ENCODE measurements around the gene E2F6. TPM values are rescaled to one million over a fixed set of nuclear protein-coding genes. Genes with fewer than 3 reads are reported as not detected.

E2F6 gene
- total and polyA plus RNA-seq, 2 of the 13 experiments (the other 11 are each of a cell fraction or from before 2014, with no cell fraction given), result 27.3 to 36.0 TPM

GRCh38 chr2:11477994-11478393 lies 12.0 kb upstream of the E2F6 start (continued):
- TF ChIP-seq EZH2 (conservative IDR thresholded peaks at IDR 0.05; ENCODE audit: low read depth, low read length) (no peak), THYN1 (CRISPR knock-in tag; IDR thresholded peaks at IDR 0.05; ENCODE audit: borderline replicate concordance, low read depth) (no peak), PHF21A (CRISPR knock-in tag; IDR thresholded peaks at IDR 0.05) (no peak), ZMAT3 (CRISPR knock-in tag; conservative IDR thresholded peaks at IDR 0.05) (no peak), SIX4 (CRISPR knock-in tag; IDR thresholded peaks at IDR 0.05) (no peak), ZNF724P (CRISPR knock-in tag; IDR thresholded peaks at IDR 0.05; ENCODE audit: borderline replicate concordance) (no peak), CSRNP2 (CRISPR knock-in tag; conservative IDR thresholded peaks at IDR 0.05; ENCODE audit: low read depth) (no peak), CREM (IDR thresholded peaks at IDR 0.05) (no peak), CREM (CRISPR knock-in tag; IDR thresholded peaks at IDR 0.05) (no peak), KLF6 (CRISPR knock-in tag; IDR thresholded peaks at IDR 0.05) (no peak), ZNF10 (CRISPR knock-in tag; IDR thresholded peaks at IDR 0.05; ENCODE audit: borderline replicate concordance, low read depth) (no peak), KIAA2018 (CRISPR knock-in tag; IDR thresholded peaks at IDR 0.05; ENCODE audit: borderline replicate concordance) (no peak), ARID3A (IDR thresholded peaks at IDR 0.05; ENCODE audit: low read depth, low read length) (no peak), PHF20 (CRISPR knock-in tag; IDR thresholded peaks at IDR 0.05) (no peak), KDM3A (CRISPR knock-in tag; IDR thresholded peaks at IDR 0.05; ENCODE audit: low read depth) (no peak), MAFK (conservative IDR thresholded peaks at IDR 0.05 in 1 of 2, IDR thresholded peaks at IDR 0.05 in 1 of 2; ENCODE audit: low read length in 2 of 2) (no peak), CBFB (CRISPR knock-in tag; IDR thresholded peaks at IDR 0.05) (no peak)

Measured in HepG2 (cell line).